ENCODE results near the gene WDR43.

WDR43 gene, protein sequence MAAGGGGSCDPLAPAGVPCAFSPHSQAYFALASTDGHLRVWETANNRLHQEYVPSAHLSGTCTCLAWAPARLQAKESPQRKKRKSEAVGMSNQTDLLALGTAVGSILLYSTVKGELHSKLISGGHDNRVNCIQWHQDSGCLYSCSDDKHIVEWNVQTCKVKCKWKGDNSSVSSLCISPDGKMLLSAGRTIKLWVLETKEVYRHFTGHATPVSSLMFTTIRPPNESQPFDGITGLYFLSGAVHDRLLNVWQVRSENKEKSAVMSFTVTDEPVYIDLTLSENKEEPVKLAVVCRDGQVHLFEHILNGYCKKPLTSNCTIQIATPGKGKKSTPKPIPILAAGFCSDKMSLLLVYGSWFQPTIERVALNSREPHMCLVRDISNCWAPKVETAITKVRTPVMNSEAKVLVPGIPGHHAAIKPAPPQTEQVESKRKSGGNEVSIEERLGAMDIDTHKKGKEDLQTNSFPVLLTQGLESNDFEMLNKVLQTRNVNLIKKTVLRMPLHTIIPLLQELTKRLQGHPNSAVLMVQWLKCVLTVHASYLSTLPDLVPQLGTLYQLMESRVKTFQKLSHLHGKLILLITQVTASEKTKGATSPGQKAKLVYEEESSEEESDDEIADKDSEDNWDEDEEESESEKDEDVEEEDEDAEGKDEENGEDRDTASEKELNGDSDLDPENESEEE

GRCh38 chr2:28894470-28895188 lies at the start of gene WDR43:
Gene WDR43 (plus strand): TSS chr2:28894667. CDS start chr2:28894699, 32 bp downstream.
- H3K4me3 ChIP-seq (ENCODE audit: low read depth, low read length) = peak within 1 kb of the TSS; percentile 84
- TF ChIP-seq, protein P1, sequence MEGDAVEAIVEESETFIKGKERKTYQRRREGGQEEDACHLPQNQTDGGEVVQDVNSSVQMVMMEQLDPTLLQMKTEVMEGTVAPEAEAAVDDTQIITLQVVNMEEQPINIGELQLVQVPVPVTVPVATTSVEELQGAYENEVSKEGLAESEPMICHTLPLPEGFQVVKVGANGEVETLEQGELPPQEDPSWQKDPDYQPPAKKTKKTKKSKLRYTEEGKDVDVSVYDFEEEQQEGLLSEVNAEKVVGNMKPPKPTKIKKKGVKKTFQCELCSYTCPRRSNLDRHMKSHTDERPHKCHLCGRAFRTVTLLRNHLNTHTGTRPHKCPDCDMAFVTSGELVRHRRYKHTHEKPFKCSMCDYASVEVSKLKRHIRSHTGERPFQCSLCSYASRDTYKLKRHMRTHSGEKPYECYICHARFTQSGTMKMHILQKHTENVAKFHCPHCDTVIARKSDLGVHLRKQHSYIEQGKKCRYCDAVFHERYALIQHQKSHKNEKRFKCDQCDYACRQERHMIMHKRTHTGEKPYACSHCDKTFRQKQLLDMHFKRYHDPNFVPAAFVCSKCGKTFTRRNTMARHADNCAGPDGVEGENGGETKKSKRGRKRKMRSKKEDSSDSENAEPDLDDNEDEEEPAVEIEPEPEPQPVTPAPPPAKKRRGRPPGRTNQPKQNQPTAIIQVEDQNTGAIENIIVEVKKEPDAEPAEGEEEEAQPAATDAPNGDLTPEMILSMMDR (IDR thresholded peaks at IDR 0.05; ENCODE audit: insufficient read depth, low read depth, low read length, missing control alignments) = no peak
- peak; percentile 99 for DNase-seq (ENCODE audit: low read depth)

DNA sequence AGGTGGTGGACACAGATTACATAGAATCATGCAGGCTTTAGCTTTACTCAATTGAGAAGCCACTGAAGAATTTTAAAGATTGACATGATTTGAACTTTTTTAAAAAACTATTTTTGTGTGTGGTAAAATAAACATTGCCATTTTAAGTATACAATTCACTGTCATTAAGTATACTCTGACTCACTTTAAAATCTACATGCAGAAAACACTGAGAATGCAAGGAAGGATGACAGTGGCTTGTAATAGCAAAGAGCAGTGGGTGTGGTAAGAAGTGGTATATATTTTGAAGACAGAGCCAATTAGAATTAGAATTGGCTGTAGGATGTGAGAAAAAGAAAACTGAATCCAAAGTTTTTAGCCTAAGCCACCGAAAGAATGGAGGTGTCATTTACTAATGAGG lies 39.3 kb upstream of the WDR43 start:
- H3K4me3 ChIP-seq (ENCODE audit: low read depth, low read length) = no peak overlapping the region
- TF ChIP-seq, protein P1 (IDR thresholded peaks at IDR 0.05; ENCODE audit: insufficient read depth, low read depth, low read length, missing control alignments) = no peak
- DNase-seq (ENCODE audit: low read depth) = no peak

DNA sequence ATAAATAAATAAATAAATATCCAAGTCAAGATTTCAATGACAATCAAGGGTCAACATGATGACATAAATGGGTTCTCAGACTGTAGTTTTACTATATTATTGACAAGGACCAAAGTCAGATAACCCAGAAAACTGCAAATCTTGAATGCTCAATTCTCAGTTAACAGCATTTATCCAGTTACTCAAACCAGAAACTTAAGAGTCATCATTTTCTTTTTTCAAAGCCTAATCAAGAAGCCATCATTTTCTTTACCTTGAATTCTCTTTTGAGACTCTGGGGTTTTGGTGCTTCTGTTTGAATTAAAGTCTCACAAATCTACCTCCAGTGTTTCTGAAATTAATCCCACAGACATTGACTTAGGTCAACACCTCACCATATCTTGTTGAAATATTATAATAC lies 38.5 kb upstream of the WDR43 start:
- no peak overlapping the region for H3K4me3 ChIP-seq (ENCODE audit: low read depth, low read length)
- DNase-seq (ENCODE audit: low read depth) = no peak
- TF ChIP-seq, protein P1 (IDR thresholded peaks at IDR 0.05; ENCODE audit: insufficient read depth, low read depth, low read length, missing control alignments) = no peak

DNA sequence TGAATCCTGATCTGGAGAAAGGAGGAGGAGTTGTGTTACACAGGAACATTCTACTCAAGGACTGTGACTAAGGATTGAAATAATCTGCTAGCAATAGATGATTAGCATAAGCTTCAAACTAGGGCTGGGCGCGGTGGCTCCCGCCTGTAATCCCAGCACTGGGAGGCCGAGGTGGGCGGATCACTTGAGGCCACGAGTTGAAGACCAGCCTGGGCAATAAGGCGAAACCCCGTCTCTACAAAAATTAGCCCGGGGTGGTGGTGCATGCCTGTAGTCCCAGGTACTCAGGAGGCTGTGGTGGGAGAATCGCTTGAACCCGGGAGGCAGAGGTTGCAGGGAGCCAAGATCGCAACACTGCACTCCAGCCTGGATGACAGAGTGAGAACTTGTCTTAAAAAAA lies 25.9 kb upstream of the WDR43 start:
- peak overlapping the region; percentile 67 for H3K4me3 ChIP-seq (ENCODE audit: low read depth, low read length)
- TF ChIP-seq, protein P1 (IDR thresholded peaks at IDR 0.05; ENCODE audit: insufficient read depth, low read depth, low read length, missing control alignments) = no peak
- DNase-seq (ENCODE audit: low read depth) = no peak

- TF ChIP-seq, protein P1 (IDR thresholded peaks at IDR 0.05; ENCODE audit: insufficient read depth, low read depth, low read length, missing control alignments) = no peak
- peak overlapping the region; percentile 67 for H3K4me3 ChIP-seq (ENCODE audit: low read depth, low read length)
- DNase-seq (ENCODE audit: low read depth) = peak; percentile 14
These were observed 24.8 kb upstream of the WDR43 start for GRCh38 chr2:28869494-28870145.

- H3K4me3 ChIP-seq (ENCODE audit: low read depth, low read length) = peak within 1 kb of the TSS; percentile 67
- peak; percentile 98 for DNase-seq (ENCODE audit: low read depth)
- TF ChIP-seq, protein P1 (IDR thresholded peaks at IDR 0.05; ENCODE audit: insufficient read depth, low read depth, low read length, missing control alignments) = no peak
These were observed 24.1 kb upstream of the WDR43 start, which contains the start of gene TRMT61B for GRCh38 chr2:28870146-28870891. Gene TRMT61B (minus strand): TSS chr2:28870309. CDS start chr2:28870277, 32 bp downstream.
